Measurements from ENCODE around the gene FAM111B.
"Not testable (repeated sequence)": the region's sequence is repeated elsewhere in the genome, so short reads cannot be mapped to it uniquely, and the experiment has no call there.

The FAM111B gene

GRCh38 chr11:59097938-59098337 is 9.1 kb upstream of the FAM111B start:
- DNase-seq (ENCODE audit: low spot score) = not testable (repeated sequence)

DNA sequence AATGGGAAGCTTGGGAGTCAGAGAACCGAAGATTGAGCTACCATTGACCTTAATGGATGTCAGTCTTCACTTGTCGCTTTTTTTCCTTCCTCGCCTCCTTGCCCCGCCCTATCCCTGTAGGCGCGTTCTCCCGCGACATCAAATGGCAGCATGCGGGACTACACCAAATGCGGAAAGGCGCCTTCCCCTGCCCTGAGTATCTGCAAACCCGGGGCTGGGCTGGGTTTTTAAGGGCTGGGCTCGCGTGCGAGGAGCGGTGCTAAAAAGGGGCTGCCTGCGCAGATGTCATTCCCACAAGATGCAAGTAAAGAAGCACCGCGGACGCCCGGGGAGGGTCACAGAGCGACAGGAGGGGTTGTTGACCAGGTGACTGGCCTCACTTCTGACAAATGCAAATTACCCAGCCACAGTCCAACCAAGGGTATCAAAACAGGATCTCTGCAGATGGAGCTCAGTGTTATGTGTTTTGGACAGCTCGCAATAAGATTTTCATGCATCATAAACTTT is 4.7 kb upstream of the FAM111B start:
- DNase-seq (ENCODE audit: low spot score) = peak; percentile 80

GRCh38 chr11:59107721-59108120 is 684 bp downstream of the FAM111B start:
- DNase-seq (ENCODE audit: low spot score) = not testable (repeated sequence)

GRCh38 chr11:59112494-59112893 is 5.5 kb downstream of the FAM111B start:
- no peak for DNase-seq (ENCODE audit: low spot score)

GRCh38 chr11:59114344-59114743 is 7.3 kb downstream of the FAM111B start:
- DNase-seq (ENCODE audit: low spot score) = no peak

DNA sequence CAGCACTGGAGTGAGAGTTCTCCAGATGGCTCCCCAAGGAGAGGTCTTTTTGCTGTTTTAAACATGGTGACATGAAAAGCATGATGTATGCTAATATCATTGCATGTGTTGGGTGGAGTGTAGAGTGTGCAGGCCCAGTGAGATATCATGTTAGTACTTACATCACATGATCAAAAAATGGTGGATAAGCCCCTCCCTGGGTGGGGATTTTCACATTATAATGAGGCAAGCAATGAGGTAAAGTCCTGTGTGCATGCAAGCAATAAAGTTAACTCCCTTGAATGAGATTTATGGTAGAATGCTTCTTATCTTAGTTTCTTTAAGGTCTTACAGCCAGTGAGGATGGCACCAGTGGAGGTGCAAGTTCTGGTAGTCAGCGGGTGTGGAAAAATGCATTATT is 8.5 kb downstream of the FAM111B start:
- no peak for DNase-seq (ENCODE audit: low spot score)

GRCh38 chr11:59117774-59118173 is 10.7 kb downstream of the FAM111B start:
- no peak for DNase-seq (ENCODE audit: low spot score)

DNA sequence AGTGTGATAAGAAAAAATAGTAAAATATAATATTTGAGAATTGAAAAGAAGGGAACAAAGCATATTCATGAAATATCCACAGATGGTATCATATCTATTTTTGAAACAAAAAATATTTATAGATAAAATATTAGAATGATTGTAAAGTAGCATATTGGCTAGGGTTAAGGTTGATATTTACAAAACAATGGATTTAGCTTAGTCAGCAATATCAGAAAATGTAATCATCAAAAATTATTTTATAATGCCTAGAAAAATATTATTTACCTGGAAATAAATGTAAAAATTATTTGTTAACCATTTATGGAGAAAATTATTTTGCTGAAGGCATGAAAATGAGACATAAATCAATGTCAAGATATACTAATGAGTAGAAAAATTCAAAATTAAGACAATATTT is 12.8 kb downstream of the FAM111B start:
- DNase-seq (ENCODE audit: low spot score) = no peak

- peak; percentile 88 for DNase-seq (ENCODE audit: low spot score)
Observed at GRCh38 chr11:59135648-59136461, 28.8 kb downstream of the FAM111B start.

DNA sequence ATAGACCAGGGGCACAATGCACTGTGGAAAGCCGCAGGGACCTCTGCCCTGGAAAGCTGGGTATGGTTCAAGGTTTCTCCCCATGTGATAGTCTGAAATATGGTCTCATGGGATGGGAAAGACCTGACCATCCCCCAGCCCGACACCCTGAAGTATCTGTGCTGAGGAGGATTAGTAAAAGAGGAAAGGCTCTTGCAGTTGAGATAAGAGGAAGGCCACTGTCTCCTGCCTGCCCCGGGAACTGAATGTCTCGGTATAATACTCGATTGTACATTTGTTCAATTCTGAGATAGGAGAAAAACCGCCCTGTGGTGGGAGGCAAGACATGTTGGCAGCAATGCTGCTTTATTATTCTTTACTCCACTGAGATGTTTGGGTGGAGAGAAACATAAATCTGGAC is 29.5 kb downstream of the FAM111B start:
- DNase-seq (ENCODE audit: low spot score) = not testable (repeated sequence)

DNA sequence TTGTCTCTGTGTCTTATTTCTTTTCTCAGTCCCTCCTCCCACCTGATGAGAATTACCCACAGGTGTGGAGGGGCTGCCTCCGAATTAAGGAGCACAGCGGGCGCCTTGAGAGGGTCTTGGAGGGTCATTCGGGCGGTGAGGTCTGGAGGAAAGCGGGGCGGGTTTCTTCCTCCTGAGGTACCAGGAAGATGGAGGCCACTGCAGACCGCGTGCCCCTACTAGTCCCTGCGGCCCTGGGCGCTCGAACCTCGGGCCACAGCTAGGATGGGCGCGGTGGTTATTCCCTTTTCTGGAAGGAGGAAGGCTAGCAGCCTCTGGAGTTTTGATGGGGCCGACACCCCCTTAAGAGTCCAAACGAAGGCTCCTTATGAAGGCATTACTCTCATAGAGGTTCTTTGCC is 30.2 kb downstream of the FAM111B start:
- no peak for DNase-seq (ENCODE audit: low spot score)

GRCh38 chr11:59138643-59139042 is 31.6 kb downstream of the FAM111B start:
- DNase-seq (ENCODE audit: low spot score) = no peak

- DNase-seq (ENCODE audit: low spot score) = no peak
Observed at GRCh38 chr11:59141191-59141590, 34.2 kb downstream of the FAM111B start.

- DNase-seq (ENCODE audit: low spot score) = no peak
Observed at GRCh38 chr11:59141673-59142460, 34.8 kb downstream of the FAM111B start.

DNA sequence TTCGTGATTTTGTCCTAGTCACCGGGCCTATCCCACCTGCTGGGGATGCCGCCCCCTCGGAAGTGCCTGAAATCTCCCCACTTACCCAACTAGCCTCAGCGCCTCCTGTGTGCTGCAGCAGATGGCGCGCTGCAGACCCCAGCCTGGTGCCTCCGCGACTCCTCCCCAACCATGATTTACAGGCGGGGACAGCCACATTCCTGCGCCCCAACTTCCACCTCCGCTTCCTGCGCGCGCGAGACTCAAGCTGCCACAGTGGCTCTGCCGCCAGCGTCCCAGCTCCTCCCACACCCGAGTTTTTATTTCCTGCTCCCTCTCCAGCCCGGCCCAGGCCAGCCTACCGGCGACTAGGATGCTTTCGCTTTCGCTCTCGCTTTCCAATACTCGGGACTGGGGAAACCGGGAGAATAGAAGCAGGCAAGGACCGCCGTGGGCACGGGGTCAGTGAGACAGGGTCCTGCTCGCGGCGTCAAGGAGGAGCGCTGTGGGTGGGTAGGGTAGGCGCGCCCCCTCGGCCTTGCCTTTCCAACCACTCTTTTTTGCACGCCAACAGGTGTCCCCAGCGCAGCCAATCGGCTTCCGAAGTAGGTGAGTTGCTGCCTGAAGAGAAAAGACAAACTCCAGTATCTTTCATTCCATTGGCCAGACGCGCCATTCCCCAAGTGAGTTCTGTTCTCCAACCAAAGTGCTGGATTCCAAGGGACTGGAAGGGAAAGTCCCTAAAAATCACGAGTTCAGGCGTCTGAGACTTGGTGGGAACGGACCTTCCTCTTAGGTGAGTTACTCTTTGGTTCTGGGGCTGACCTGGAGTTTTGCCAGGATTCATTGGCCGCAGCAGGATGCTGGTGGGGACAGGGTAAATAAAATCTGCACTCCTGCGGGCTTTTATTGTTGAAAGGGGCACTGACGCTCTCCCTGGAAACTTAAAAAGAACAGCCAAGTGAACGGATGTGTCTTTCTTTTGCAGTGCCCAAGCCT is 35.8 kb downstream of the FAM111B start, which contains the start of gene FAM111A:
TSS of gene FAM111A (plus strand) at position 327 of the 978 bp plus-strand sequence. CDS start 6,017 bp downstream, outside the sequence.
- peak; percentile 82 for DNase-seq (ENCODE audit: low spot score)

DNA sequence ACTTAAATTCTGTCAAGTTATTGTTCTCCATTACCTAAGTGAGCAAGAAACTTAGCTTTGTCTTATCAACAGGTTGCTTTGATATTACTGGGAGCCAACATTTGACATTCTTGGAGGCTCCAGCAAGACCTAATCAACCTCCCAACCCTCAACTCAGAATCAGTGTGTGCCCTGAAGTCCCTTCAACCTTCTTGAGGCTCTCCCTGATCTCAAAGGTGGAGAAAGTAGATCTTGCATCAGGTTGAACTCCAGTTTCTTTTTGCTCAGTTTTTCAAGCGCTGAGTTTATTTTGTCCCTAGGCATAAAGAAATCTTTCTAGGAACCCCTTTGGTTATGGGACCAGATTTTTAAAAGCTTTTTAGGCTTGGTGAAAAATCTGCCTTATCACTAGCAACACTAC is 37.1 kb downstream of the FAM111B start:
- DNase-seq (ENCODE audit: low spot score) = no peak

DNA sequence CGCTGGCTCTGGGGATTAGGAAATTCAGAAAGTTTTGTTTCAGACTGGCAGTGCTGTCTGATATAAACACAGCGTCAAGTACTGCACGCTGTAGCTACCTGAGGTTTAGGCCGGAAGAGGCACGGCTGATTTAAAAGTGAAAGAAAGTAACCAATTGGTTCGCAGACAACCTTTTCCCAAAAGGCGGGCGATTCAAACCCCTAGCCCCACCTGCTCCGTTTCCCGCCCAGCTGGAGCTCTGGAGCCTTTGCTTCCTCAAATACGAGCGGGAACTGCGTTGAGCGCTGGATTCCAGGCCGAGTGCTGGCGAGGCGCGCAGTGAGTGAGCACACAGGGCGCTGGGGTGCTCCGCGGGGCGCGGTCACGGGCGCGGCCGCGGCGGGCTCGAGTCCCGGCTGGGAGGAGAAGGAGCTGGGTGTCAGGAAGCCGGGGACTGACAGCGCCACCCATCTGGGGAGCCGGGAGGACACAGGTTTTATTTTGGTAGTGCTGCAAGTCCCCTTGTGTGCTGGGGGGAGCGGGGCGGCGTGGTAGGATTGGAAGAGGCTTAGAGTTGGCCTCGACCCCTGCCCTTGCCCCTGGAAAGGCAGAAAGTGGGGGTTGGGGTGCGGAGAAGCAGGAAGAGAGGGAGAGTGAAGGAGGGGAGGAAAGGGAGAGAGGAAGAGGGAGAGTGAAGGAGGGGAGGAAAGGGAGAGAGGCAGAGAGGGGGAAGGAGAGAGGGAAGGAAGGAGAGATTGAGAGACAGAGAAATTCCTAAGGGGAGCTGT is 37.7 kb downstream of the FAM111B start:
- peak; percentile 72 for DNase-seq (ENCODE audit: low spot score)

GRCh38 chr11:59145534-59145933 is 38.5 kb downstream of the FAM111B start:
- DNase-seq (ENCODE audit: low spot score) = no peak

GRCh38 chr11:59151761-59152160 is 44.7 kb downstream of the FAM111B start:
- no peak for DNase-seq (ENCODE audit: low spot score)

- DNase-seq (ENCODE audit: low spot score) = no peak
Observed at GRCh38 chr11:59152312-59152951, 45.4 kb downstream of the FAM111B start.

All from ecto neural progenitor cell (in vitro differentiated cells).